BLaER1 treated with 17β-estradiol and CSF1 and Interleukin-3, amounts not matched to agents 10 nM and 100 nM (cell line): ENCODE data around the gene SMAD6.
"Not testable (repeated sequence)": the region's sequence is repeated elsewhere in the genome, so short reads cannot be mapped to it uniquely, and the experiment has no call there.

Experiments used
- H3K27ac ChIP-seq, 11 experiments: shearing (Covaris generic); formaldehyde crosslinking; 2 replicates each; pipeline ENCODE4 v1.8.1; 2022
- H3K27me3 ChIP-seq, 11 experiments: shearing (Covaris generic); formaldehyde crosslinking; 2 replicates each; pipeline ENCODE4 v1.8.1; 2022
- H3K36me3 ChIP-seq, 11 experiments: shearing (Covaris generic); formaldehyde crosslinking; 2 replicates each; pipeline ENCODE4 v1.8.1; 2022
- H3K4me1 ChIP-seq, 10 experiments: shearing (Covaris generic); formaldehyde crosslinking; 2 replicates each; pipeline ENCODE4 v1.8.1; 2022
- H3K4me2 ChIP-seq, 11 experiments: shearing (Covaris generic); formaldehyde crosslinking; 2 replicates each; pipeline ENCODE4 v1.8.1; 2022
- H3K4me3 ChIP-seq, 10 experiments: shearing (Covaris generic); formaldehyde crosslinking; 2 replicates each; pipeline ENCODE4 v1.8.1; 2022
- H3K9ac ChIP-seq, 11 experiments: shearing (Covaris generic); formaldehyde crosslinking; 2 replicates each; pipeline ENCODE4 v1.8.1; 2022
- H3K9me3 ChIP-seq, 11 experiments: shearing (Covaris generic); formaldehyde crosslinking; replicated peaks in 1 of 11; 2 replicates each; pipeline ENCODE4 v1.8.1; 2022
- H4K20me1 ChIP-seq, 11 experiments: shearing (Covaris generic); formaldehyde crosslinking; 2 replicates each; pipeline ENCODE4 v1.8.1; 2022
- Cebpa-rat ChIP-seq, 11 experiments: shearing (Covaris generic); IDR thresholded peaks; 2 replicates each; pipeline ENCODE4 v1.8.1; 2022

SMAD6 gene

GRCh38 chr15:66825139-66825538 is 123.1 kb downstream of the SMAD6 start:
- Histone ChIP-seq H4K20me1 (no peaks in the 10 kb centered on the region; a peak in 1 of 22 replicates), H3K9ac (no peak overlapping the region), H3K27me3 (no peaks in the 10 kb centered on the region), H3K36me3 (no peaks in the 10 kb centered on the region), H3K4me2 (no peak overlapping the region), H3K4me3 (no peak overlapping the region), H3K4me1 (peaks cover 0 to 28% (median 21%) of the 10 kb centered on the region in 10 experiments; a peak in 14 of 20 replicates), H3K27ac (no peak overlapping the region), H3K9me3 (no peaks in the 10 kb centered on the region)
- no peak for TF ChIP-seq Cebpa-rat (IDR thresholded peaks at IDR 0.05)

GRCh38 chr15:66825731-66826130 is 123.7 kb downstream of the SMAD6 start:
- H3K9me3 ChIP-seq: no peaks in the 10 kb centered on the region
- H3K27me3 ChIP-seq: no peaks in the 10 kb centered on the region
- H3K4me3 ChIP-seq: no peak overlapping the region
- H3K27ac ChIP-seq: no peak overlapping the region
- H3K4me1 ChIP-seq: peaks cover 0 to 22% (median 17%) of the 10 kb centered on the region in 10 experiments; a peak in 14 of 20 replicates
- no peak overlapping the region for H3K9ac ChIP-seq
- no peaks in the 10 kb centered on the region for H3K36me3 ChIP-seq
- H3K4me2 ChIP-seq: no peak overlapping the region
- H4K20me1 ChIP-seq: no peaks in the 10 kb centered on the region; a peak in 1 of 22 replicates
- TF ChIP-seq Cebpa-rat (IDR thresholded peaks at IDR 0.05): no peak

GRCh38 chr15:66826507-66826906 is 124.5 kb downstream of the SMAD6 start:
- H3K4me1 ChIP-seq: peaks cover 0 to 14% (median 10%) of the 10 kb centered on the region in 10 experiments; a peak in 15 of 20 replicates
- no peak overlapping the region for H3K4me2 ChIP-seq
- H3K27ac ChIP-seq: no peak overlapping the region
- H4K20me1 ChIP-seq: no peaks in the 10 kb centered on the region; a peak in 1 of 22 replicates
- no peak overlapping the region for H3K9ac ChIP-seq
- H3K27me3 ChIP-seq: no peaks in the 10 kb centered on the region
- TF ChIP-seq Cebpa-rat (IDR thresholded peaks at IDR 0.05): no peak
- H3K9me3 ChIP-seq: no peaks in the 10 kb centered on the region; a peak in 1 of 22 replicates
- no peak overlapping the region for H3K4me3 ChIP-seq
- no peaks in the 10 kb centered on the region for H3K36me3 ChIP-seq

GRCh38 chr15:66827039-66827697 is 125.1 kb downstream of the SMAD6 start:
- Histone ChIP-seq H3K36me3 (no peaks in the 10 kb centered on the region), H3K9ac (no peak overlapping the region), H3K27ac (no peak overlapping the region), H3K4me3 (no peak overlapping the region), H3K27me3 (no peaks in the 10 kb centered on the region), H3K4me1 (peaks cover 0 to 11% (median 7%) of the 10 kb centered on the region in 10 experiments; a peak in 15 of 20 replicates), H3K9me3 (no peaks in the 10 kb centered on the region; a peak in 1 of 22 replicates), H3K4me2 (no peak overlapping the region), H4K20me1 (no peaks in the 10 kb centered on the region; a peak in 1 of 22 replicates)
- TF ChIP-seq Cebpa-rat (IDR thresholded peaks at IDR 0.05): no peak

GRCh38 chr15:66827698-66828055 is 125.6 kb downstream of the SMAD6 start:
- H3K27me3 ChIP-seq: no peaks in the 10 kb centered on the region
- no peaks in the 10 kb centered on the region; a peak in 1 of 22 replicates for H3K9me3 ChIP-seq
- H3K4me2 ChIP-seq: no peak overlapping the region
- H3K36me3 ChIP-seq: no peaks in the 10 kb centered on the region
- H3K4me1 ChIP-seq: peaks cover 1 to 12% (median 6%) of the 10 kb centered on the region in 10 experiments; a peak in 11 of 20 replicates
- H3K4me3 ChIP-seq: no peak overlapping the region
- no peak overlapping the region for H3K9ac ChIP-seq
- no peaks in the 10 kb centered on the region; a peak in 1 of 22 replicates for H4K20me1 ChIP-seq
- no peak for TF ChIP-seq Cebpa-rat (IDR thresholded peaks at IDR 0.05)
- no peak overlapping the region for H3K27ac ChIP-seq

GRCh38 chr15:66828817-66829541 is 126.9 kb downstream of the SMAD6 start:
- not testable (repeated sequence) for H3K9me3 ChIP-seq, H3K27ac ChIP-seq, H4K20me1 ChIP-seq, H3K4me3 ChIP-seq, H3K4me2 ChIP-seq, H3K27me3 ChIP-seq, H3K36me3 ChIP-seq, H3K9ac ChIP-seq
- peaks cover 7 to 23% (median 14%) of the 10 kb centered on the region in 10 experiments; a peak in 17 of 20 replicates for H3K4me1 ChIP-seq

GRCh38 chr15:66829551-66830121 is 127.6 kb downstream of the SMAD6 start:
- H3K4me1 ChIP-seq: peaks cover 7 to 23% (median 16%) of the 10 kb centered on the region in 10 experiments; a peak in 17 of 20 replicates
- H3K27me3 ChIP-seq: no peaks in the 10 kb centered on the region
- H3K36me3 ChIP-seq: no peaks in the 10 kb centered on the region
- H3K27ac ChIP-seq: no peak overlapping the region
- H3K4me3 ChIP-seq: no peak overlapping the region
- H3K9me3 ChIP-seq: no peaks in the 10 kb centered on the region; a peak in 1 of 22 replicates
- TF ChIP-seq Cebpa-rat (IDR thresholded peaks at IDR 0.05): no peak
- no peaks in the 10 kb centered on the region; a peak in 1 of 22 replicates for H4K20me1 ChIP-seq
- no peak overlapping the region; a peak in 1 of 22 replicates for H3K4me2 ChIP-seq
- H3K9ac ChIP-seq: no peak overlapping the region

GRCh38 chr15:66830358-66830757 is 128.3 kb downstream of the SMAD6 start:
- H3K9ac ChIP-seq: no peak overlapping the region
- H3K4me2 ChIP-seq: peak overlapping the region in 1 of 11 experiments; percentile 4; a peak in 2 of 22 replicates
- H3K27ac ChIP-seq: no peak overlapping the region

GRCh38 chr15:66830823-66831222 is 128.8 kb downstream of the SMAD6 start:
- Histone ChIP-seq H3K27me3 (no peaks in the 10 kb centered on the region), H3K4me3 (no peak overlapping the region), H3K9ac (no peak overlapping the region), H3K4me1 (peaks cover 7 to 23% (median 17%) of the 10 kb centered on the region in 10 experiments; a peak in 18 of 20 replicates), H3K36me3 (no peaks in the 10 kb centered on the region), H3K27ac (no peak overlapping the region), H3K4me2 (no peak overlapping the region), H4K20me1 (no peaks in the 10 kb centered on the region; a peak in 1 of 22 replicates), H3K9me3 (peaks cover 0 to 6% (median 0%) of the 10 kb centered on the region in 11 experiments; a peak in 9 of 22 replicates)
- TF ChIP-seq Cebpa-rat (IDR thresholded peaks at IDR 0.05): no peak

More at GRCh38 chr15:66830358-66830757, 128.3 kb downstream of the SMAD6 start:
- Histone ChIP-seq H3K36me3 (no peaks in the 10 kb centered on the region), H3K4me3 (no peak overlapping the region), H3K4me1 (peaks cover 7 to 23% (median 17%) of the 10 kb centered on the region in 10 experiments; a peak in 18 of 20 replicates), H4K20me1 (no peaks in the 10 kb centered on the region; a peak in 1 of 22 replicates), H3K9me3 (peaks cover 0 to 2% (median 0%) of the 10 kb centered on the region in 11 experiments; a peak in 4 of 22 replicates), H3K27me3 (no peaks in the 10 kb centered on the region)
- TF ChIP-seq Cebpa-rat (IDR thresholded peaks at IDR 0.05): no peak
